ENCODE results near the gene XRCC6. TPM values are rescaled to one million over a fixed set of nuclear protein-coding genes. Genes with fewer than 3 reads are reported as not detected.

Gene XRCC6
- total and polyA plus RNA-seq, 2 of the 13 experiments (the other 11 are each of a cell fraction or from before 2014, with no cell fraction given) = 124 to 625 TPM

GRCh38 chr22:41598891-41599635, 22.0 kb upstream of the XRCC6 start:
- H3K9me3 ChIP-seq (ENCODE audit: low read length) = no peaks in the 10 kb centered on the region
- ATAC-seq = no peak
- DNase-seq (ENCODE audit: low spot score) = no peak
- H3K4me1 ChIP-seq (ENCODE audit: insufficient read depth, low read length) = peaks cover 27% of the 10 kb centered on the region
- no peak overlapping the region for H3K4me2 ChIP-seq (ENCODE audit: low read depth, low read length)
- H2AFZ ChIP-seq (ENCODE audit: low read length) = no peak overlapping the region
- peaks cover 9 to 23% of the 10 kb centered on the region in 2 experiments; a peak in 4 of 5 replicates for H3K36me3 ChIP-seq (replicated peaks in 1 of 2; ENCODE audit: control insufficient read depth in 1 of 2, insufficient read depth in 2 of 2, low read length in 2 of 2)
- no peak for FAIRE-seq
- no peak overlapping the region for H3K9ac ChIP-seq (ENCODE audit: insufficient read depth, low read depth, low read length)
- no peaks in the 10 kb centered on the region for H3K27me3 ChIP-seq (ENCODE audit: control insufficient read depth in 1 of 2, insufficient read depth in 2 of 2, low read length in 2 of 2)
- H3K79me2 ChIP-seq (ENCODE audit: insufficient read depth, low read length) = no peaks in the 10 kb centered on the region
- ChIA-PET CTCF (ENCODE audit: low intra/inter-chr PET ratio, low total read pairs) (interaction anchor here (4.8 kb wide), 1 partner anchor 22 kb away, joined by 77 read pairs; no protein-coding TSS in a partner anchor), POLR2A (interaction anchor here (0.5 kb wide), 1 partner anchor 11 kb away, joined by 3 read pairs; no protein-coding TSS in a partner anchor)
- 90% methylated on average over 8 of the region's 8 CpGs for WGBS (ENCODE audit: low lambda C conversion rate)
- no peaks in the 10 kb centered on the region for H4K20me1 ChIP-seq (ENCODE audit: insufficient read depth, low read length)
- intact Hi-C loops (cut with micrococcal nuclease; ENCODE audit: unreplicated experiment) (no loop called here), in situ Hi-C loops (cut with HindIII; ENCODE audit: extremely low pct_ligation_motif_present, low pct_unique_long_range_greater_than_20kb) (no loop called here)
- BruUV-seq (replicated peaks) = no TSS peak
- no peak overlapping the region for H3K27ac ChIP-seq (ENCODE audit: extremely low read length, insufficient read depth, low read length)
- H3K4me3 ChIP-seq (replicated peaks in 1 of 3; ENCODE audit: insufficient read depth in 1 of 3, low read depth in 2 of 3, low read length in 3 of 3) = no peak overlapping the region
- TF ChIP-seq ZNF3 (CRISPR knock-in tag; IDR thresholded peaks at IDR 0.05) (no peak), AHDC1 (CRISPR knock-in tag; IDR thresholded peaks at IDR 0.05; ENCODE audit: borderline replicate concordance) (no peak), MLLT10 (CRISPR knock-in tag; IDR thresholded peaks at IDR 0.05) (no peak), NFRKB (IDR thresholded peaks at IDR 0.05) (no peak), ZNF280D (CRISPR knock-in tag; IDR thresholded peaks at IDR 0.05) (no peak), ZNF160 (CRISPR knock-in tag; IDR thresholded peaks at IDR 0.05) (no peak), MIER2 (CRISPR knock-in tag; IDR thresholded peaks at IDR 0.05) (no peak), DZIP1 (CRISPR knock-in tag; IDR thresholded peaks at IDR 0.05) (no peak), RBAK (CRISPR knock-in tag; IDR thresholded peaks at IDR 0.05) (no peak), HOXA7 (CRISPR knock-in tag; IDR thresholded peaks at IDR 0.05) (no peak), BRCA1 (CRISPR knock-in tag; IDR thresholded peaks at IDR 0.05) (no peak), GFI1 (CRISPR knock-in tag; IDR thresholded peaks at IDR 0.05; ENCODE audit: borderline replicate concordance) (no peak), ZNF550 (CRISPR knock-in tag; IDR thresholded peaks at IDR 0.05; ENCODE audit: borderline replicate concordance) (no peak)
